ENCODE results near the gene UBALD2. TPM values are rescaled to one million over a fixed set of nuclear protein-coding genes. Genes with fewer than 3 reads are reported as not detected.

Gene UBALD2
- total and polyA plus RNA-seq, 2 of the 13 experiments (the other 11 are each of a cell fraction or from before 2014, with no cell fraction given): 3.3 to 89.7 TPM

DNA sequence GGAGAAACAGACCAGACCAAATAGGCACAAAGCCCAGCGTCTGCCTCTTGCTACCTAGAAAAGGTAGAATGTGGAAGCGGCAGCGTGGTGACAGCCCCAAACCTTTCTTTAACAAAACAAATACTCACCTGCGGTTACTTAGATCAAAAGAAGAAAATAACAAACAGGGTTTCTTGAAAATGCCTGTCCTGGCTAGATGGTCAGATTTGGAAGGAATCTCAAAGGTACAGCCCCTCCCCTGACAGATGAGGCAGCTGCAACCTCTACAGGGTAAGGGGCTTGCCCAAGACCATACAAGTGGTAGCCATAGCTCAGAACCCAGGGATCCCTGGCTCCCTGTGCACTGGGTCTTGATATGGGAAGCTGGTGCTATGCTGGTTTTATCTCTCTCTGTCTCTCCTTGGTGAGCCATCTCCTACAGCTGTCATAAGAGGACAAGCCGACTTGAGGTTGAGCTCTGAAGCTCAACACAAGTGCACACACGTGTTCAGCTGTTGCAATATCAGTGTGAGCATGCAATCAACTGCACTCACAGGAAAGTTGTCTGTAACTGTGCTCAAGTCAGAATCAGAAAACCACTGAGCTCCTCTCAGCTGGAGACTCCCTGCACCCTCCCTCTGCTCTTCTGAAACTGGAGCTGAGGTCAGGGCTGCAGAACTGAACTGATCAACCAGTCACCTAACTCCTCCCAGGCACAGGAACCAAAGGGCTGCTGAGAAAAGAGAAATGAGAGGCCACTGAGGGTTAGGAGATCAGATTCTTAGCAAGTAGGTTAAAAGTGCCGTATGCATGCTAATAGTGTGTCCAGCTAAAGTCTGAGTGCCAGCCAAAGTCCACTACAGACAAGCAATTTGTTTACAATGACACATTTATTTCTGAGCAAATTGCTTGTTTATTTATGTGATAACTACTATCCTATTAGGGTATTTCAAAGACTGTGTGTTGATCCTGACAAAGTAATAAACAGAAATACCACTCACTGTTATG lies 18.8 kb upstream of the UBALD2 start (continued):
- TF ChIP-seq SUZ12 (IDR thresholded peaks at IDR 0.05; ENCODE audit: low read depth, low read length) (no peak), HOXA3 (CRISPR knock-in tag; IDR thresholded peaks at IDR 0.05) (peak; percentile 34; the same call in 1 of the 2 replicates), NR0B2 (CRISPR knock-in tag; IDR thresholded peaks at IDR 0.05) (no peak), NR2C2 (CRISPR knock-in tag; IDR thresholded peaks at IDR 0.05; ENCODE audit: borderline replicate concordance) (no peak), ZNF570 (CRISPR knock-in tag; IDR thresholded peaks at IDR 0.05; ENCODE audit: borderline replicate concordance) (no peak), ZNF160 (CRISPR knock-in tag; IDR thresholded peaks at IDR 0.05) (no peak), TERF1 (CRISPR knock-in tag; IDR thresholded peaks at IDR 0.05) (no peak), HDAC1 (CRISPR knock-in tag; IDR thresholded peaks at IDR 0.05) (no peak), NRL (CRISPR knock-in tag; IDR thresholded peaks at IDR 0.05; ENCODE audit: borderline replicate concordance) (no peak), ZNF710 (CRISPR knock-in tag; IDR thresholded peaks at IDR 0.05; ENCODE audit: borderline replicate concordance) (0 out of 2 replicates have a peak, but pooled peaks have one; percentile 38), ZNF761 (CRISPR knock-in tag; conservative IDR thresholded peaks at IDR 0.05) (no peak), FOSL2 (CRISPR knock-in tag; IDR thresholded peaks at IDR 0.05) (0 out of 2 replicates have a peak, but pooled peaks have one; percentile 7), AGO2 (optimal IDR thresholded peaks at IDR 0.05; ENCODE audit: low read depth, low read length) (no peak), MYC (CRISPR knock-in tag; IDR thresholded peaks at IDR 0.05; ENCODE audit: borderline replicate concordance) (no peak), ZNF678 (CRISPR knock-in tag; IDR thresholded peaks at IDR 0.05) (no peak), NFE2L2 (IDR thresholded peaks at IDR 0.05; ENCODE audit: low read length) (no peak), KLF13 (CRISPR knock-in tag; IDR thresholded peaks at IDR 0.05) (no peak)
- TF ChIP-seq, protein P1, sequence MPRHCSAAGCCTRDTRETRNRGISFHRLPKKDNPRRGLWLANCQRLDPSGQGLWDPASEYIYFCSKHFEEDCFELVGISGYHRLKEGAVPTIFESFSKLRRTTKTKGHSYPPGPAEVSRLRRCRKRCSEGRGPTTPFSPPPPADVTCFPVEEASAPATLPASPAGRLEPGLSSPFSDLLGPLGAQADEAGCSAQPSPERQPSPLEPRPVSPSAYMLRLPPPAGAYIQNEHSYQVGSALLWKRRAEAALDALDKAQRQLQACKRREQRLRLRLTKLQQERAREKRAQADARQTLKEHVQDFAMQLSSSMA (CRISPR knock-in tag; IDR thresholded peaks at IDR 0.05): no peak
- TF ChIP-seq, protein P2, sequence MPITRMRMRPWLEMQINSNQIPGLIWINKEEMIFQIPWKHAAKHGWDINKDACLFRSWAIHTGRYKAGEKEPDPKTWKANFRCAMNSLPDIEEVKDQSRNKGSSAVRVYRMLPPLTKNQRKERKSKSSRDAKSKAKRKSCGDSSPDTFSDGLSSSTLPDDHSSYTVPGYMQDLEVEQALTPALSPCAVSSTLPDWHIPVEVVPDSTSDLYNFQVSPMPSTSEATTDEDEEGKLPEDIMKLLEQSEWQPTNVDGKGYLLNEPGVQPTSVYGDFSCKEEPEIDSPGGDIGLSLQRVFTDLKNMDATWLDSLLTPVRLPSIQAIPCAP (CRISPR knock-in tag; IDR thresholded peaks at IDR 0.05; ENCODE audit: low read depth): no peak
- TF ChIP-seq, protein P3, sequence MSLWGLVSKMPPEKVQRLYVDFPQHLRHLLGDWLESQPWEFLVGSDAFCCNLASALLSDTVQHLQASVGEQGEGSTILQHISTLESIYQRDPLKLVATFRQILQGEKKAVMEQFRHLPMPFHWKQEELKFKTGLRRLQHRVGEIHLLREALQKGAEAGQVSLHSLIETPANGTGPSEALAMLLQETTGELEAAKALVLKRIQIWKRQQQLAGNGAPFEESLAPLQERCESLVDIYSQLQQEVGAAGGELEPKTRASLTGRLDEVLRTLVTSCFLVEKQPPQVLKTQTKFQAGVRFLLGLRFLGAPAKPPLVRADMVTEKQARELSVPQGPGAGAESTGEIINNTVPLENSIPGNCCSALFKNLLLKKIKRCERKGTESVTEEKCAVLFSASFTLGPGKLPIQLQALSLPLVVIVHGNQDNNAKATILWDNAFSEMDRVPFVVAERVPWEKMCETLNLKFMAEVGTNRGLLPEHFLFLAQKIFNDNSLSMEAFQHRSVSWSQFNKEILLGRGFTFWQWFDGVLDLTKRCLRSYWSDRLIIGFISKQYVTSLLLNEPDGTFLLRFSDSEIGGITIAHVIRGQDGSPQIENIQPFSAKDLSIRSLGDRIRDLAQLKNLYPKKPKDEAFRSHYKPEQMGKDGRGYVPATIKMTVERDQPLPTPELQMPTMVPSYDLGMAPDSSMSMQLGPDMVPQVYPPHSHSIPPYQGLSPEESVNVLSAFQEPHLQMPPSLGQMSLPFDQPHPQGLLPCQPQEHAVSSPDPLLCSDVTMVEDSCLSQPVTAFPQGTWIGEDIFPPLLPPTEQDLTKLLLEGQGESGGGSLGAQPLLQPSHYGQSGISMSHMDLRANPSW (CRISPR knock-in tag; IDR thresholded peaks at IDR 0.05; ENCODE audit: borderline replicate concordance): no peak

All from HepG2 (cell line).